WTC11 (cell line): ENCODE results near the gene THSD4. TPM values are rescaled to one million over a fixed set of nuclear protein-coding genes. Genes with fewer than 3 reads are reported as not detected.

Experiments
- ATAC-seq: fragments of 200-7000 bp; cut with Tn5 transposase; 2 replicates; pipeline ENCODE4 v1.10.0; 2021; ENCODE audit warnings: mild to moderate bottlenecking, moderate library complexity
- CTCF ChIA-PET: fragments of 300-600 bp; sonication (Branson Sonifier 250); formaldehyde crosslinking; loops from one replicate; lab custom pipeline; 2021; ENCODE audit warnings: antibody characterized with exemption; lab: Charles Lee
- POLR2A ChIA-PET: fragments of 350-600 bp; sonication (Branson Sonifier 250); formaldehyde crosslinking; loops from one replicate; lab custom pipeline; 2021; ENCODE audit warnings: antibody characterized with exemption; lab: Charles Lee
- DNase-seq: peaks from one replicate; pipeline ENCODE4 v3.0.0; 2021; ENCODE audit warnings: low spot score
- H3K27ac Mint-ChIP-seq: 2 replicates; pipeline ENCODE4 v1.8.0; 2021; ENCODE audit warnings: mixed read lengths
- H3K27me3 Mint-ChIP-seq: 2 replicates; pipeline ENCODE4 v1.8.0; 2021; ENCODE audit warnings: low read depth, mild to moderate bottlenecking, moderate library complexity, mixed read lengths
- H3K36me3 Mint-ChIP-seq: 2 replicates; pipeline ENCODE4 v1.8.0; 2021; ENCODE audit warnings: mixed read lengths
- H3K4me1 Mint-ChIP-seq: 2 replicates; pipeline ENCODE4 v1.8.0; 2022; ENCODE audit warnings: mixed read lengths
- H3K4me3 Mint-ChIP-seq: 2 replicates; pipeline ENCODE4 v1.8.0; 2021; ENCODE audit warnings: mild to moderate bottlenecking, moderate library complexity, mixed read lengths
- H3K9me3 Mint-ChIP-seq: 2 replicates; pipeline ENCODE4 v1.8.0; 2021; ENCODE audit warnings: mixed read lengths
- ARID4B ChIP-seq: sonication (generic); formaldehyde crosslinking; IDR thresholded peaks from 2 replicates; pipeline ENCODE4 v1.8.0; 2023; ENCODE audit warnings: missing genetic modification reagents, mild to moderate bottlenecking, borderline replicate concordance
- CBFB ChIP-seq: sonication (generic); formaldehyde crosslinking; IDR thresholded peaks from 2 replicates; pipeline ENCODE4 v1.8.1; 2022; ENCODE audit warnings: mild to moderate bottlenecking, low read depth, missing genetic modification reagents
- CDX4 ChIP-seq: fragments of 250-450 bp; sonication (Bioruptor Pico); IDR thresholded peaks from 2 replicates; pipeline ENCODE4 v1.9.0; 2021; ENCODE audit warnings: moderate library complexity, mild to moderate bottlenecking, inconsistent platforms, borderline replicate concordance
- E2F5 ChIP-seq: sonication (generic); formaldehyde crosslinking; IDR thresholded peaks from 2 replicates; pipeline ENCODE4 v1.8.1; 2022; ENCODE audit warnings: mild to moderate bottlenecking, moderate library complexity, missing genetic modification reagents
- FOXK1 ChIP-seq: sonication (generic); formaldehyde crosslinking; IDR thresholded peaks from 2 replicates; pipeline ENCODE4 v1.8.0; 2022; ENCODE audit warnings: mild to moderate bottlenecking, moderate library complexity, missing genetic modification reagents
- GTF2I ChIP-seq: fragments of 250-450 bp; sonication (Bioruptor Pico); conservative IDR thresholded peaks from 2 replicates; pipeline ENCODE4 v1.4.0; 2021; ENCODE audit warnings: mild to moderate bottlenecking
- IRF1 ChIP-seq: sonication (generic); formaldehyde crosslinking; IDR thresholded peaks from 2 replicates; pipeline ENCODE4 v1.8.0; 2023; ENCODE audit warnings: missing genetic modification reagents
- JAZF1 ChIP-seq: fragments of 250-450 bp; sonication (Bioruptor Pico); IDR thresholded peaks from 2 replicates; pipeline ENCODE4 v1.9.0; 2021; ENCODE audit warnings: moderate library complexity, mild to moderate bottlenecking, inconsistent platforms
- JUN ChIP-seq: sonication (generic); formaldehyde crosslinking; IDR thresholded peaks from 2 replicates; pipeline ENCODE4 v1.8.0; 2023; ENCODE audit warnings: mild to moderate bottlenecking, missing genetic modification reagents
- MXD4 ChIP-seq: fragments of 250-450 bp; sonication (Bioruptor Pico); IDR thresholded peaks from 2 replicates; pipeline ENCODE4 v1.8.0; 2021; ENCODE audit warnings: mild to moderate bottlenecking, moderate library complexity, borderline replicate concordance
- NR1H2 ChIP-seq: sonication (generic); formaldehyde crosslinking; IDR thresholded peaks from 2 replicates; pipeline ENCODE4 v1.9.0; 2021; ENCODE audit warnings: mild to moderate bottlenecking, moderate library complexity, missing genetic modification reagents
- SMAD4 ChIP-seq: sonication (generic); formaldehyde crosslinking; IDR thresholded peaks from 2 replicates; pipeline ENCODE4 v1.8.0; 2022; ENCODE audit warnings: mild to moderate bottlenecking, missing genetic modification reagents
- ZBTB43 ChIP-seq: sonication (generic); formaldehyde crosslinking; IDR thresholded peaks from 2 replicates; pipeline ENCODE4 v1.8.1; 2023; ENCODE audit warnings: mild to moderate bottlenecking, missing genetic modification reagents
- ZNF232 ChIP-seq: sonication (generic); formaldehyde crosslinking; IDR thresholded peaks from 2 replicates; pipeline ENCODE4 v1.8.0; 2022; ENCODE audit warnings: mild to moderate bottlenecking, missing genetic modification reagents
- ZNF396 ChIP-seq: fragments of 250-450 bp; sonication (Bioruptor Pico); IDR thresholded peaks from 2 replicates; pipeline ENCODE4 v1.8.0; 2021; ENCODE audit warnings: mild to moderate bottlenecking, moderate library complexity, borderline replicate concordance
- ZNF512 ChIP-seq: sonication (generic); formaldehyde crosslinking; IDR thresholded peaks from 2 replicates; pipeline ENCODE4 v1.8.1; 2022; ENCODE audit warnings: missing genetic modification reagents, borderline replicate concordance
- total RNA-seq: library from RNA; stranded (reverse); gene quantifications from 3 replicates; pipeline ENCODE4 v1.2.3, GENCODE V29; 2021
- TF ChIP-seq, protein P1 (sequence below): fragments of 250-450 bp; sonication (Bioruptor Pico); IDR thresholded peaks from 2 replicates; pipeline ENCODE4 v2.1.2; 2022; ENCODE audit warnings: mild to moderate bottlenecking, moderate library complexity
- TF ChIP-seq, protein P2 (sequence below): sonication (generic); formaldehyde crosslinking; conservative IDR thresholded peaks from 2 replicates; pipeline ENCODE4 v1.8.1; 2022; ENCODE audit warnings: mild to moderate bottlenecking, missing genetic modification reagents
- TF ChIP-seq, protein P3 (sequence below): sonication (generic); formaldehyde crosslinking; IDR thresholded peaks from 2 replicates; pipeline ENCODE4 v1.8.1; 2023; ENCODE audit warnings: mild to moderate bottlenecking, missing genetic modification reagents, moderate library complexity

Gene THSD4
- total RNA-seq, 1 experiment from 2014 or later: 7.8 TPM

GRCh38 chr15:71678191-71678590 lies 562.9 kb downstream of the THSD4 start:
- TF ChIP-seq E2F5 (no peak), IRF1 (CRISPR knock-in tag) (no peak), SMAD4 (CRISPR knock-in tag) (no peak), FOXK1 (CRISPR knock-in tag) (no peak), CBFB (CRISPR knock-in tag) (no peak), ZBTB43 (no peak), JAZF1 (no peak), NR1H2 (no peak), ARID4B (CRISPR knock-in tag) (no peak), ZNF396 (CRISPR knock-in tag) (no peak)
- TF ChIP-seq, protein P1, sequence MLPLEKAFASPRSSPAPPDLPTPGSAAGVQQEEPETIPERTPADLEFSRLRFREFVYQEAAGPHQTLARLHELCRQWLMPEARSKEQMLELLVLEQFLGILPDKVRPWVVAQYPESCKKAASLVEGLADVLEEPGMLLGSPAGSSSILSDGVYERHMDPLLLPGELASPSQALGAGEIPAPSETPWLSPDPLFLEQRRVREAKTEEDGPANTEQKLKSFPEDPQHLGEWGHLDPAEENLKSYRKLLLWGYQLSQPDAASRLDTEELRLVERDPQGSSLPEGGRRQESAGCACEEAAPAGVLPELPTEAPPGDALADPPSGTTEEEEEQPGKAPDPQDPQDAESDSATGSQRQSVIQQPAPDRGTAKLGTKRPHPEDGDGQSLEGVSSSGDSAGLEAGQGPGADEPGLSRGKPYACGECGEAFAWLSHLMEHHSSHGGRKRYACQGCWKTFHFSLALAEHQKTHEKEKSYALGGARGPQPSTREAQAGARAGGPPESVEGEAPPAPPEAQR (CRISPR knock-in tag): no peak
- Mint-ChIP-seq H3K4me3 (no peak overlapping the region), H3K9me3 (no peaks in the 10 kb centered on the region), H3K27me3 (no peaks in the 10 kb centered on the region), H3K27ac (no peak overlapping the region), H3K36me3 (no peaks in the 10 kb centered on the region), H3K4me1 (peaks cover 50% of the 10 kb centered on the region)
- DNase-seq: no peak
- CTCF ChIA-PET: interaction anchor here (1.0 to 1.3 kb wide), 4 partner anchors 66 to 145 kb away, joined by 3 to 6 read pairs (median 4); no protein-coding TSS in a partner anchor
- POLR2A ChIA-PET: no interaction called here
- no peak for ATAC-seq

GRCh38 chr15:71678605-71679004 lies 563.3 kb downstream of the THSD4 start:
- no peaks in the 10 kb centered on the region for H3K9me3 Mint-ChIP-seq
- H3K27ac Mint-ChIP-seq: no peak overlapping the region
- DNase-seq (no peak), ATAC-seq (no peak)
- peaks cover 50% of the 10 kb centered on the region for H3K4me1 Mint-ChIP-seq
- ChIA-PET CTCF (interaction anchor here (1.0 to 1.2 kb wide), 2 partner anchors 65 to 106 kb away, joined by 3 read pairs; no protein-coding TSS in a partner anchor), POLR2A (no interaction called here)
- no peaks in the 10 kb centered on the region for H3K36me3 Mint-ChIP-seq
- H3K4me3 Mint-ChIP-seq: no peak overlapping the region
- no peak for TF ChIP-seq GTF2I
- TF ChIP-seq MXD4 (CRISPR knock-in tag): no peak
- no peaks in the 10 kb centered on the region for H3K27me3 Mint-ChIP-seq

DNA sequence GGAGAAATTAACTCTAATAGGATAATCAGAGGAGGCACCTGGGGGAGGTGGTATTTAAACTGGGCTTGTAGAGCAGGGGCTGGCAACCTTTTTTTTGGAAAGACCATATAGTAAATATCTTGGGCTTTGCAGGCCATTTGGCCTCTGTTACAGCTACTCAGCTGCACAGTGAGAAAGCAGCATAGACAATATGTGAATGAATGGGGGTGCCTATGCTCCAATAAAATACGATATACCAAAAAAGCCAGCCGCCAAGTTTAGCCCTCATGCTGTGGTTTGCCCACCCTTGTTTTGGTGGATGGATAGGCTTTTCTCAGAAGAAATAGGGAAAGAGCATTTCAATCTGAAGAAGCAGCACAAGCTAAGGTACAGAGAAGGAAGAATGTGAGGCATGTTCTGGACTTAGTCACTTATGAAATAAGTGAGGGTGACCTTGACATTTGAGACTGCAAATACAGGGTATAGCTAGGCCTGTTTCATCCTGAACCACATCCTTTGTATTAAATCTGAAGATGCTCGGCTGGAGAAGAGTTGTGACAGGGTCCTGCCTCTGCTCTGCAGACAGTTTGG lies 564.0 kb downstream of the THSD4 start:
- POLR2A ChIA-PET: no interaction called here
- CTCF ChIA-PET: interaction anchor here (1.2 kb wide), 1 partner anchor 65 kb away, joined by 3 read pairs; no protein-coding TSS in a partner anchor
- Mint-ChIP-seq H3K27ac (no peak overlapping the region; the same call in 1 of the 2 replicates), H3K9me3 (no peaks in the 10 kb centered on the region), H3K27me3 (no peaks in the 10 kb centered on the region), H3K36me3 (no peaks in the 10 kb centered on the region), H3K4me3 (no peak overlapping the region), H3K4me1 (peaks cover 50% of the 10 kb centered on the region)
- DNase-seq (no peak), ATAC-seq (no peak)
- no peak for TF ChIP-seq JUN
- no peak for TF ChIP-seq ZNF396 (CRISPR knock-in tag)
- no peak for TF ChIP-seq CDX4 (CRISPR knock-in tag)
- TF ChIP-seq, protein P2, sequence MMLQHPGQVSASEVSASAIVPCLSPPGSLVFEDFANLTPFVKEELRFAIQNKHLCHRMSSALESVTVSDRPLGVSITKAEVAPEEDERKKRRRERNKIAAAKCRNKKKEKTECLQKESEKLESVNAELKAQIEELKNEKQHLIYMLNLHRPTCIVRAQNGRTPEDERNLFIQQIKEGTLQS: no peak
- TF ChIP-seq, protein P3, sequence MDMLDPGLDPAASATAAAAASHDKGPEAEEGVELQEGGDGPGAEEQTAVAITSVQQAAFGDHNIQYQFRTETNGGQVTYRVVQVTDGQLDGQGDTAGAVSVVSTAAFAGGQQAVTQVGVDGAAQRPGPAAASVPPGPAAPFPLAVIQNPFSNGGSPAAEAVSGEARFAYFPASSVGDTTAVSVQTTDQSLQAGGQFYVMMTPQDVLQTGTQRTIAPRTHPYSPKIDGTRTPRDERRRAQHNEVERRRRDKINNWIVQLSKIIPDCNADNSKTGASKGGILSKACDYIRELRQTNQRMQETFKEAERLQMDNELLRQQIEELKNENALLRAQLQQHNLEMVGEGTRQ: no peak
- TF ChIP-seq ZNF232 (CRISPR knock-in tag): no peak
- TF ChIP-seq ZNF512 (CRISPR knock-in tag): no peak
